ENCODE measurements around the gene UST. TPM values are rescaled to one million over a fixed set of nuclear protein-coding genes. Genes with fewer than 3 reads are reported as not detected.

Gene UST
- total RNA-seq, 1 donor from 2014 or later: 33.3 TPM

DNA sequence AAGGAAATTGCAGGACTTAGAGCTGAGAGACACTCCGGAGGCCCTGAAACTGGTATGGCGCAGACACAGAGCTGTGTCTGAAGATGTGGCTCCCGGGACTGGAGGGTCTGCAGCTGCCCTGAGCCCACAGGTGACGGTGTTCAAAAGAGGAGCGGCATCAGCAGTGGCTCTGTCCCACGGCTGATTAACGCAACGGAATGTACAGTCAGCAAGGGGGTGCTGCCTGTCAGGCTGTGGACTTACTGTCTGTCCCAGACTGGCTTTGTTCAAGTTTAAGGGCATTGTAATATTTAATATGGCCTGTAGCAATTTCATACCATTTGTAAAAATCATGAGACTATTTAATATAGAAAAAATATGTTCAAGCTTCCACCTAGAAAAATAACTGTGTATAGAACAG lies 342.7 kb downstream of the UST start:
- no peak overlapping the region for H3K27ac Mint-ChIP-seq
- Histone ChIP-seq H3K4me1 (no peaks in the 10 kb centered on the region), H3K79me2 (ENCODE audit: low read depth) (no peaks in the 10 kb centered on the region), H2AFZ (replicated peaks) (no peak overlapping the region), H3K4me3 (no peak overlapping the region), H3K27ac (no peak overlapping the region), H4K20me1 (ENCODE audit: low read depth) (no peaks in the 10 kb centered on the region), H3K9ac (no peak overlapping the region), H3K4me2 (no peak overlapping the region), H3F3A (ENCODE audit: low read depth) (no peaks in the 10 kb centered on the region), H3K9me3 (ENCODE audit: low read depth) (no peaks in the 10 kb centered on the region), H3K36me3 (no peaks in the 10 kb centered on the region), H3K27me3 (no peaks in the 10 kb centered on the region)
- peaks cover 15% of the 10 kb centered on the region for H3K4me1 Mint-ChIP-seq
- no peaks in the 10 kb centered on the region for H3K36me3 Mint-ChIP-seq
- peaks cover 6% of the 10 kb centered on the region for H3K27me3 Mint-ChIP-seq (ENCODE audit: insufficient read depth, low read depth)
- H3K4me3 Mint-ChIP-seq: no peak overlapping the region
- TF ChIP-seq, protein P1, sequence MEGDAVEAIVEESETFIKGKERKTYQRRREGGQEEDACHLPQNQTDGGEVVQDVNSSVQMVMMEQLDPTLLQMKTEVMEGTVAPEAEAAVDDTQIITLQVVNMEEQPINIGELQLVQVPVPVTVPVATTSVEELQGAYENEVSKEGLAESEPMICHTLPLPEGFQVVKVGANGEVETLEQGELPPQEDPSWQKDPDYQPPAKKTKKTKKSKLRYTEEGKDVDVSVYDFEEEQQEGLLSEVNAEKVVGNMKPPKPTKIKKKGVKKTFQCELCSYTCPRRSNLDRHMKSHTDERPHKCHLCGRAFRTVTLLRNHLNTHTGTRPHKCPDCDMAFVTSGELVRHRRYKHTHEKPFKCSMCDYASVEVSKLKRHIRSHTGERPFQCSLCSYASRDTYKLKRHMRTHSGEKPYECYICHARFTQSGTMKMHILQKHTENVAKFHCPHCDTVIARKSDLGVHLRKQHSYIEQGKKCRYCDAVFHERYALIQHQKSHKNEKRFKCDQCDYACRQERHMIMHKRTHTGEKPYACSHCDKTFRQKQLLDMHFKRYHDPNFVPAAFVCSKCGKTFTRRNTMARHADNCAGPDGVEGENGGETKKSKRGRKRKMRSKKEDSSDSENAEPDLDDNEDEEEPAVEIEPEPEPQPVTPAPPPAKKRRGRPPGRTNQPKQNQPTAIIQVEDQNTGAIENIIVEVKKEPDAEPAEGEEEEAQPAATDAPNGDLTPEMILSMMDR (IDR thresholded peaks at IDR 0.05): no peak
- TF ChIP-seq EZH2 (IDR thresholded peaks at IDR 0.05): no peak
- DNase-seq (ENCODE audit: low spot score): no peak
- no peaks in the 10 kb centered on the region for H3K9me3 Mint-ChIP-seq

DNA sequence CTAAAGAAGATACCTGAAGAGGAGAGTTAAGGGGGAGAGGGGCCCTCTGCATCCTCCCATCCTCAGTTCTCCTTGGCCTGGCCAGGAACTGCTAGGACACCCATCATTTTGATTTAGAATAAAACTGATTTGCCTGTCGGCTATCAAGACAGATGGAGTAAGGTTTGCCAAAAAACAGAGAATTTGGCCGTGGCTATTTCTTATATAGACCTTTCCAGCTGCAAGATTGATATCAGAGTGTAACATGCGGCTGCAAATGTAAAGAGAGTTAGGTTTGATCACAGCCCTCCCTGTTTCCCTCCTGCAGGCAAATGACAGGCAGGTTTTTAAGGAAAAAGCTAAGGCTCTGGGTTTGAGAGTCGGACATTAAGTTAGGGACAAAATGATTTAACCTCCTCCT lies 344.1 kb downstream of the UST start:
- no peaks in the 10 kb centered on the region for H3F3A ChIP-seq (ENCODE audit: low read depth)
- no peak overlapping the region for H3K9ac ChIP-seq
- no peaks in the 10 kb centered on the region for H4K20me1 ChIP-seq (ENCODE audit: low read depth)
- peaks cover 6% of the 10 kb centered on the region for H3K27me3 Mint-ChIP-seq (ENCODE audit: insufficient read depth, low read depth)
- no peaks in the 10 kb centered on the region for H3K36me3 Mint-ChIP-seq
- no peaks in the 10 kb centered on the region for H3K79me2 ChIP-seq (ENCODE audit: low read depth)
- no peak overlapping the region for H3K4me3 ChIP-seq
- H3K9me3 ChIP-seq (ENCODE audit: low read depth): no peaks in the 10 kb centered on the region
- H3K36me3 ChIP-seq: no peaks in the 10 kb centered on the region
- no peaks in the 10 kb centered on the region for H3K9me3 Mint-ChIP-seq
- H3K4me2 ChIP-seq: no peak overlapping the region
- no peak overlapping the region for H3K27ac Mint-ChIP-seq
- no peaks in the 10 kb centered on the region for H3K4me1 ChIP-seq
- peaks cover 17% of the 10 kb centered on the region for H3K4me1 Mint-ChIP-seq
- no peaks in the 10 kb centered on the region for H3K27me3 ChIP-seq
- H3K27ac ChIP-seq: no peak overlapping the region
- no peak overlapping the region for H3K4me3 Mint-ChIP-seq
- H2AFZ ChIP-seq (replicated peaks): no peak overlapping the region
- no peak for DNase-seq (ENCODE audit: low spot score)
- TF ChIP-seq EZH2 (IDR thresholded peaks at IDR 0.05): no peak
- no peak for TF ChIP-seq EZH2phosphoT487 (IDR thresholded peaks at IDR 0.05)
- TF ChIP-seq, protein P1 (IDR thresholded peaks at IDR 0.05): no peak

DNA sequence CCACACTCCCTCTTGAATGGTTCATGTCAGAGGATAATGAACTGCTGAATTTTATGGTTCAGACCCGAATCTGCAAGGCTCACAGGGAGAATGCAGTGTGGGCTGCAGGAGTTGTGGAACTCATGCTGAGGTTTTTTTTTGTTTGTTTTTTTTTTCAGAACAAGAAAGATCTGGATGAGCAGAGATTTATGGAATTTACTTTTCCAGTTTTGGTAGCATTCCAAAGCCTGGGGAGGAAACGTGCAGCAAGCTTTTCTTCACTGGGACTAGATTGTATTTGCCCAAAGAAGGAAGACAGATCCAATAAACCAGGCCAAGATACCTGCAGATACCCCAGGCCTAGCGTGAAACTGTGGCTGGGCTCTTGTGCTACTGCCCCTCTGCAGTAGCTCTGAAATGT lies 346.8 kb downstream of the UST start:
- no peak for DNase-seq (ENCODE audit: low spot score)
- no peaks in the 10 kb centered on the region for H3K4me1 ChIP-seq
- H4K20me1 ChIP-seq (ENCODE audit: low read depth): no peaks in the 10 kb centered on the region
- H3K4me2 ChIP-seq: no peak overlapping the region
- H3K79me2 ChIP-seq (ENCODE audit: low read depth): no peaks in the 10 kb centered on the region
- peaks cover 4% of the 10 kb centered on the region for H3K9me3 ChIP-seq (ENCODE audit: low read depth)
- no peak overlapping the region for H3K4me3 ChIP-seq
- H3K9me3 Mint-ChIP-seq: peaks cover 9% of the 10 kb centered on the region
- H3K4me1 Mint-ChIP-seq: peaks cover 18% of the 10 kb centered on the region
- peaks cover 4% of the 10 kb centered on the region for H3K36me3 Mint-ChIP-seq
- H3K9ac ChIP-seq: no peak overlapping the region
- no peak overlapping the region for H2AFZ ChIP-seq (replicated peaks)
- H3K4me3 Mint-ChIP-seq: no peak overlapping the region
- no peaks in the 10 kb centered on the region for H3K36me3 ChIP-seq
- H3K27ac ChIP-seq: no peak overlapping the region
- H3K27ac Mint-ChIP-seq: no peak overlapping the region
- no peak for TF ChIP-seq EZH2 (IDR thresholded peaks at IDR 0.05)
- no peak for TF ChIP-seq EZH2phosphoT487 (IDR thresholded peaks at IDR 0.05)
- TF ChIP-seq, protein P1 (IDR thresholded peaks at IDR 0.05): no peak
- no peaks in the 10 kb centered on the region for H3F3A ChIP-seq (ENCODE audit: low read depth)
- no peaks in the 10 kb centered on the region for H3K27me3 ChIP-seq
- H3K27me3 Mint-ChIP-seq (ENCODE audit: insufficient read depth, low read depth): peaks cover 6% of the 10 kb centered on the region
